ENCODE measurements around the gene ZNF687.

ZNF687 gene

GRCh38 chr1:151314137-151314875, 32.2 kb downstream of the ZNF687 start:
- Histone ChIP-seq H3K27me3 (ENCODE audit: insufficient read depth, insufficient read length) (no peaks in the 10 kb centered on the region), H3K4me1 (ENCODE audit: insufficient read depth, insufficient read length) (peaks cover 16% of the 10 kb centered on the region), H3K4me3 (ENCODE audit: insufficient read length, low read depth) (no peak overlapping the region), H3K9ac (ENCODE audit: insufficient read length, low read depth) (no peak overlapping the region), H3K36me3 (ENCODE audit: insufficient read depth, insufficient read length, low read length) (peaks cover 70% of the 10 kb centered on the region), H3K9me3 (ENCODE audit: insufficient read depth, low read length) (no peaks in the 10 kb centered on the region)
- DNase-seq (ENCODE audit: low read depth, low spot score): no peak
- TF ChIP-seq YY1 (IDR thresholded peaks at IDR 0.05; ENCODE audit: insufficient read depth, insufficient read length) (no peak), ZNF274 (IDR thresholded peaks at IDR 0.05; ENCODE audit: low read depth, low read length) (no peak), SUZ12 (IDR thresholded peaks at IDR 0.05; ENCODE audit: extremely low read depth, insufficient read depth, insufficient read length) (no peak)

GRCh38 chr1:151315565-151316235, 33.6 kb downstream of the ZNF687 start:
- H3K36me3 ChIP-seq (ENCODE audit: insufficient read depth, insufficient read length, low read length): peaks cover 78% of the 10 kb centered on the region
- TF ChIP-seq YY1 (IDR thresholded peaks at IDR 0.05; ENCODE audit: insufficient read depth, insufficient read length): no peak
- H3K9ac ChIP-seq (ENCODE audit: insufficient read length, low read depth): no peak overlapping the region
- H3K4me1 ChIP-seq (ENCODE audit: insufficient read depth, insufficient read length): peaks cover 13% of the 10 kb centered on the region
- H3K4me3 ChIP-seq (ENCODE audit: insufficient read length, low read depth): no peak overlapping the region
- H3K9me3 ChIP-seq (ENCODE audit: insufficient read depth, low read length): no peaks in the 10 kb centered on the region
- no peaks in the 10 kb centered on the region for H3K27me3 ChIP-seq (ENCODE audit: insufficient read depth, insufficient read length)
- DNase-seq (ENCODE audit: low read depth, low spot score): no peak

GRCh38 chr1:151318975-151319374, 36.9 kb downstream of the ZNF687 start:
- no peak overlapping the region for H3K9ac ChIP-seq (ENCODE audit: insufficient read length, low read depth)
- TF ChIP-seq ZNF274 (IDR thresholded peaks at IDR 0.05; ENCODE audit: low read depth, low read length) (no peak), SUZ12 (IDR thresholded peaks at IDR 0.05; ENCODE audit: extremely low read depth, insufficient read depth, insufficient read length) (no peak), YY1 (IDR thresholded peaks at IDR 0.05; ENCODE audit: insufficient read depth, insufficient read length) (no peak)
- H3K4me1 ChIP-seq (ENCODE audit: insufficient read depth, insufficient read length): no peaks in the 10 kb centered on the region
- no peaks in the 10 kb centered on the region for H3K27me3 ChIP-seq (ENCODE audit: insufficient read depth, insufficient read length)
- DNase-seq (ENCODE audit: low read depth, low spot score): no peak
- peaks cover 71% of the 10 kb centered on the region for H3K36me3 ChIP-seq (ENCODE audit: insufficient read depth, insufficient read length, low read length)
- no peak overlapping the region for H3K4me3 ChIP-seq (ENCODE audit: insufficient read length, low read depth)
- H3K9me3 ChIP-seq (ENCODE audit: insufficient read depth, low read length): no peaks in the 10 kb centered on the region

- TF ChIP-seq ZNF274 (IDR thresholded peaks at IDR 0.05; ENCODE audit: low read depth, low read length) (no peak), YY1 (IDR thresholded peaks at IDR 0.05; ENCODE audit: insufficient read depth, insufficient read length) (no peak), SUZ12 (IDR thresholded peaks at IDR 0.05; ENCODE audit: extremely low read depth, insufficient read depth, insufficient read length) (no peak)
- no peak for DNase-seq (ENCODE audit: low read depth, low spot score)
- H3K4me1 ChIP-seq (ENCODE audit: insufficient read depth, insufficient read length): no peaks in the 10 kb centered on the region
Measured at GRCh38 chr1:151324390-151324930, 42.4 kb downstream of the ZNF687 start.

GRCh38 chr1:151325231-151325630, 43.1 kb downstream of the ZNF687 start:
- TF ChIP-seq YY1 (IDR thresholded peaks at IDR 0.05; ENCODE audit: insufficient read depth, insufficient read length) (no peak), ZNF274 (IDR thresholded peaks at IDR 0.05; ENCODE audit: low read depth, low read length) (no peak), SUZ12 (IDR thresholded peaks at IDR 0.05; ENCODE audit: extremely low read depth, insufficient read depth, insufficient read length) (no peak)
- Histone ChIP-seq H3K27me3 (ENCODE audit: insufficient read depth, insufficient read length) (no peaks in the 10 kb centered on the region), H3K36me3 (ENCODE audit: insufficient read depth, insufficient read length, low read length) (peaks cover 41% of the 10 kb centered on the region), H3K4me3 (ENCODE audit: insufficient read length, low read depth) (no peak overlapping the region), H3K4me1 (ENCODE audit: insufficient read depth, insufficient read length) (no peaks in the 10 kb centered on the region), H3K9ac (ENCODE audit: insufficient read length, low read depth) (no peak overlapping the region), H3K9me3 (ENCODE audit: insufficient read depth, low read length) (no peaks in the 10 kb centered on the region)
- no peak for DNase-seq (ENCODE audit: low read depth, low spot score)

More at GRCh38 chr1:151324390-151324930, 42.4 kb downstream of the ZNF687 start:
- peaks cover 46% of the 10 kb centered on the region for H3K36me3 ChIP-seq (ENCODE audit: insufficient read depth, insufficient read length, low read length)
- H3K4me3 ChIP-seq (ENCODE audit: insufficient read length, low read depth): no peak overlapping the region
- no peak overlapping the region for H3K9ac ChIP-seq (ENCODE audit: insufficient read length, low read depth)
- H3K27me3 ChIP-seq (ENCODE audit: insufficient read depth, insufficient read length): no peaks in the 10 kb centered on the region
- no peaks in the 10 kb centered on the region for H3K9me3 ChIP-seq (ENCODE audit: insufficient read depth, low read length)

- Histone ChIP-seq H3K4me3 (ENCODE audit: insufficient read length, low read depth) (peak overlapping the region; percentile 80), H3K27me3 (ENCODE audit: insufficient read depth, insufficient read length) (no peaks in the 10 kb centered on the region), H3K9ac (ENCODE audit: insufficient read length, low read depth) (peak overlapping the region; percentile 80), H3K4me1 (ENCODE audit: insufficient read depth, insufficient read length) (no peaks in the 10 kb centered on the region), H3K36me3 (ENCODE audit: insufficient read depth, insufficient read length, low read length) (peaks cover 35% of the 10 kb centered on the region), H3K9me3 (ENCODE audit: insufficient read depth, low read length) (no peaks in the 10 kb centered on the region)
- TF ChIP-seq SUZ12 (IDR thresholded peaks at IDR 0.05; ENCODE audit: extremely low read depth, insufficient read depth, insufficient read length): no peak
- no peak for TF ChIP-seq YY1 (IDR thresholded peaks at IDR 0.05; ENCODE audit: insufficient read depth, insufficient read length)
- TF ChIP-seq ZNF274 (IDR thresholded peaks at IDR 0.05; ENCODE audit: low read depth, low read length): no peak
- DNase-seq (ENCODE audit: low read depth, low spot score): no peak
Measured at GRCh38 chr1:151325646-151326429, 43.7 kb downstream of the ZNF687 start.

All from NT2/D1 (cell line).